ENCODE data around the gene OR13J1.
A peak's percentile ranks its signal among the peaks of the same experiment; 100 is the strongest.
"Not testable (repeated sequence)": the region's sequence is repeated elsewhere in the genome, so short reads cannot be mapped to it uniquely, and the experiment has no call there.

OR13J1 gene

GRCh38 chr9:35903049-35903448, 32.8 kb upstream of the OR13J1 start:
- peak in 1 of 2 experiments; percentile 19 for DNase-seq

- no peak for DNase-seq
Measured at GRCh38 chr9:35899021-35899420, 28.8 kb upstream of the OR13J1 start.

- DNase-seq: no peak
Measured at GRCh38 chr9:35898337-35898736, 28.1 kb upstream of the OR13J1 start.

GRCh38 chr9:35897376-35898099, 27.3 kb upstream of the OR13J1 start:
- not testable (repeated sequence) for DNase-seq

- no peak for DNase-seq
Measured at GRCh38 chr9:35896570-35896969, 26.4 kb upstream of the OR13J1 start.

- no peak for DNase-seq
Measured at GRCh38 chr9:35892051-35892450, 21.9 kb upstream of the OR13J1 start.

GRCh38 chr9:35891646-35892045, 21.4 kb upstream of the OR13J1 start:
- no peak for DNase-seq

- DNase-seq: not testable (repeated sequence)
Measured at GRCh38 chr9:35884908-35885307, 14.7 kb upstream of the OR13J1 start.

GRCh38 chr9:35882996-35883395, 12.8 kb upstream of the OR13J1 start:
- DNase-seq: no peak

GRCh38 chr9:35882263-35882848, 12.2 kb upstream of the OR13J1 start:
- DNase-seq: peak; percentile 1 to 52

GRCh38 chr9:35872505-35872904, 2.3 kb upstream of the OR13J1 start:
- no peak for DNase-seq

- no peak for DNase-seq
Measured at GRCh38 chr9:35871545-35871944, 1.3 kb upstream of the OR13J1 start.

GRCh38 chr9:35869621-35870216, 482 bp downstream of the OR13J1 start:
- no peak for DNase-seq

GRCh38 chr9:35868933-35869332, 1.3 kb downstream of the OR13J1 start:
- no peak for DNase-seq

GRCh38 chr9:35867538-35867937, 2.7 kb downstream of the OR13J1 start:
- DNase-seq: no peak

GRCh38 chr9:35864695-35865255, 5.4 kb downstream of the OR13J1 start:
- DNase-seq: no peak

- DNase-seq: no peak
Measured at GRCh38 chr9:35863583-35863982, 6.6 kb downstream of the OR13J1 start.

- no peak for DNase-seq
Measured at GRCh38 chr9:35862328-35862727, 7.9 kb downstream of the OR13J1 start.

GRCh38 chr9:35861161-35861897, 8.9 kb downstream of the OR13J1 start:
- no peak for DNase-seq

GRCh38 chr9:35859990-35860339, 10.2 kb downstream of the OR13J1 start:
- DNase-seq: no peak

- DNase-seq: peak in 1 of 2 experiments; percentile 17
Measured at GRCh38 chr9:35859310-35859989, 10.8 kb downstream of the OR13J1 start.

GRCh38 chr9:35858458-35858857, 11.7 kb downstream of the OR13J1 start:
- no peak for DNase-seq

- DNase-seq: no peak
Measured at GRCh38 chr9:35856882-35857281, 13.3 kb downstream of the OR13J1 start.
